Stimulated activated CD8-positive, alpha-beta memory T cell treated with anti-CD3 and anti-CD28 coated beads, Interleukin-2, amount 100 ng/mL, for 48 hours (primary cell): ENCODE results near the gene LIPA.

Experiments
- DNase-seq, 2 donors: peaks; one replicate each; pipeline ENCODE4 v3.0.0-alpha.2; 2020; ENCODE audit warnings: low read depth in 2 of 2

The LIPA gene

GRCh38 chr10:89164920-89165319 lies 86.7 kb downstream of the LIPA start:
- no peak for DNase-seq

GRCh38 chr10:89164080-89164479 lies 87.5 kb downstream of the LIPA start:
- DNase-seq, result no peak
